Body of pancreas (tissue), 4 donors: ENCODE measurements around the gene CCBE1. TPM values are rescaled to one million over a fixed set of nuclear protein-coding genes. Genes with fewer than 3 reads are reported as not detected.

ENCODE experiments used
- ATAC-seq: fragments of 150-250 bp; one replicate; pipeline ENCODE4 v1.9.1; 2016
- DNase-seq, 4 donors: peaks; one replicate each; pipeline ENCODE4 v3.0.0-alpha.2; 2019
- H3K27ac ChIP-seq, 4 donors: fragments of 200-600 bp; sonication (generic); 1 replicate in 3 of 4; 2 replicates in 1 of 4; pipeline versions ENCODE4 v1.5.1 to v1.6.1; 2016 to 2019; ENCODE audit warnings: mild to moderate bottlenecking in 1 of 4, mixed read lengths in 1 of 4, moderate library complexity in 1 of 4
- H3K27me3 ChIP-seq, 2 donors: fragments of 200-600 bp; sonication (generic); one replicate each; pipeline ENCODE4 v1.6.0; 2016; ENCODE audit warnings: mild to moderate bottlenecking in 1 of 2
- H3K36me3 ChIP-seq, 2 donors: fragments of 200-600 bp; sonication (generic); replicated peaks in 1 of 2; 2 replicates each; pipeline ENCODE4 v1.5.1; 2016; ENCODE audit warnings: low read depth in 2 of 2; ENCODE audit not compliant: insufficient read depth in 1 of 2
- H3K4me1 ChIP-seq: fragments of 200-600 bp; sonication (generic); one replicate; pipeline ENCODE4 v1.6.0; 2016
- H3K4me3 ChIP-seq, 2 donors: fragments of 200-600 bp; sonication (generic); 1 replicate in 1 of 2; 2 replicates in 1 of 2; pipeline ENCODE4 v1.5.1; 2016 to 2019
- H3K9me3 ChIP-seq, 3 donors: fragments of 200-600 bp; sonication (generic); 1 replicate in 2 of 3; 2 replicates in 1 of 3; pipeline ENCODE4 v1.5.1; 2016
- POLR2A ChIP-seq, 3 donors: fragments of 450-650 bp; IDR thresholded peaks; one replicate each; pipeline ENCODE4 v1.6.1; 2016; ENCODE audit warnings: antibody characterized with exemption in 3 of 3, mild to moderate bottlenecking in 2 of 3
- whole genome bisulfite sequencing, 2 donors: methylation state at CpG; one replicate each; pipeline ENCODE4 v1.1.5; 2017; 5-methylcytosine and 5-hydroxymethylcytosine counted together
- intact Hi-C: fragments of 100-400 bp; cut with DNase I; formaldehyde crosslinking; loops from one replicate; pipeline ENCODE4 v1.15.1; 2023
- total RNA-seq, 2 donors: library from RNA; depleted of rRNA; stranded (reverse); fragments of >200 nt; gene quantifications; one replicate each; pipeline ENCODE4 v1.1.0, GENCODE V29; 2016
- TF ChIP-seq, protein P1 (sequence below), 7 experiments: fragments of 450-650 bp in 4 of 7; fragments of 200-600 bp in 3 of 7; sonication (generic) in 3 of 7; IDR thresholded peaks; one replicate each; pipeline ENCODE4 v1.5.1; 2016 to 2019; ENCODE audit warnings: antibody characterized with exemption in 7 of 7

The CCBE1 gene
- total RNA-seq, 2 donors from 2014 or later: 0.99 to 4.4 TPM

DNA sequence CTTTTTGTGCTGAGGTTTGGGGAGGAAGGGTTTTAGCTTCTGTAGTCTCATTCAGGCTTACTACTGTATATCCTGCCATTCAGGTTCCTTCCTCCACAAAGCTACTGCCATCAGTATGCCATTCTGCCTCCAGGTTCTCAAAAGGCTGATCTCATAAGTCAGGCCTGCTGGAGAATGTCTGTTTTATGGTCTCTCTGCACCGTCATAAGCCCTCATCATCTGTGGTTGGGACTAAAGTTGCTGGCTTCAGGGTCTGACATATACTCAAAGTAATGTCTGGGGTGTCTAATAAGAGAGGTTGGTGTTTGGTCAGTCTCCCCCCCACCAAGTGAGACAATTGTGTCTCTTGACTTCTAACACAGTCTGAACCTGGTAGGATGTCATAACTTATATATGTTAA, 36.2 kb upstream of the CCBE1 start:
- 79 to 82% methylated on average over 1 of the region's 1 CpG for WGBS, 2 donors
- ATAC-seq (no peak), DNase-seq (no peak)
- H3K9me3 ChIP-seq: no peaks in the 10 kb centered on the region
- intact Hi-C loops: no loop called here
- no peaks in the 10 kb centered on the region for H3K36me3 ChIP-seq
- no peaks in the 10 kb centered on the region for H3K27me3 ChIP-seq
- H3K27ac ChIP-seq: no peak overlapping the region
- H3K4me3 ChIP-seq: no peak overlapping the region
- no peaks in the 10 kb centered on the region for H3K4me1 ChIP-seq
- TF ChIP-seq, protein P1, sequence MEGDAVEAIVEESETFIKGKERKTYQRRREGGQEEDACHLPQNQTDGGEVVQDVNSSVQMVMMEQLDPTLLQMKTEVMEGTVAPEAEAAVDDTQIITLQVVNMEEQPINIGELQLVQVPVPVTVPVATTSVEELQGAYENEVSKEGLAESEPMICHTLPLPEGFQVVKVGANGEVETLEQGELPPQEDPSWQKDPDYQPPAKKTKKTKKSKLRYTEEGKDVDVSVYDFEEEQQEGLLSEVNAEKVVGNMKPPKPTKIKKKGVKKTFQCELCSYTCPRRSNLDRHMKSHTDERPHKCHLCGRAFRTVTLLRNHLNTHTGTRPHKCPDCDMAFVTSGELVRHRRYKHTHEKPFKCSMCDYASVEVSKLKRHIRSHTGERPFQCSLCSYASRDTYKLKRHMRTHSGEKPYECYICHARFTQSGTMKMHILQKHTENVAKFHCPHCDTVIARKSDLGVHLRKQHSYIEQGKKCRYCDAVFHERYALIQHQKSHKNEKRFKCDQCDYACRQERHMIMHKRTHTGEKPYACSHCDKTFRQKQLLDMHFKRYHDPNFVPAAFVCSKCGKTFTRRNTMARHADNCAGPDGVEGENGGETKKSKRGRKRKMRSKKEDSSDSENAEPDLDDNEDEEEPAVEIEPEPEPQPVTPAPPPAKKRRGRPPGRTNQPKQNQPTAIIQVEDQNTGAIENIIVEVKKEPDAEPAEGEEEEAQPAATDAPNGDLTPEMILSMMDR (IDR thresholded peaks at IDR 0.05): no peak
- no peak for TF ChIP-seq POLR2A (IDR thresholded peaks at IDR 0.05)

DNA sequence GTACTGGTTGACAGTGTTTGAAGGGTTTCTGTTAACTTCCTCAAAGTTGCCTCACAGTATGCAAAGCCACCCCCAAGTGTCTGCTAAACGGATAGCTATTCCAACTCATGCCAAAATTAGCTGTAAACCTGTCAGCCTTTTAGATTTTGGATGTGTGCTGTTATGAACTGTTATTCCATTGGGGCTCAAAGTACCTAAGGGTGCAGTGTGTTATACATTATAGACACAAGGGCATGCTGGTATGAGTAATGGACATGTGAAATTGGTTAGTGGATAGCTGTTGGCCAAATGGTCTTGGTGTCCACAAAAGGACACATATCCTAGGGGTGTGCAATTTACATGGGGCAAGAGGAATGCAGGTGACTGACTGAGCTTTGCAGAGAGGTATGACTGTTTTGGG, 33.7 kb upstream of the CCBE1 start:
- Histone ChIP-seq H3K36me3 (no peaks in the 10 kb centered on the region), H3K27me3 (no peaks in the 10 kb centered on the region), H3K4me1 (no peaks in the 10 kb centered on the region), H3K27ac (no peak overlapping the region), H3K4me3 (no peak overlapping the region), H3K9me3 (no peaks in the 10 kb centered on the region)
- DNase-seq: no peak
- intact Hi-C loops: no loop called here
- no peak for ATAC-seq
- WGBS, 2 donors: 18 to 53% methylated on average over 1 of the region's 1 CpG
- TF ChIP-seq POLR2A (IDR thresholded peaks at IDR 0.05): no peak
- TF ChIP-seq, protein P1 (IDR thresholded peaks at IDR 0.05): no peak

DNA sequence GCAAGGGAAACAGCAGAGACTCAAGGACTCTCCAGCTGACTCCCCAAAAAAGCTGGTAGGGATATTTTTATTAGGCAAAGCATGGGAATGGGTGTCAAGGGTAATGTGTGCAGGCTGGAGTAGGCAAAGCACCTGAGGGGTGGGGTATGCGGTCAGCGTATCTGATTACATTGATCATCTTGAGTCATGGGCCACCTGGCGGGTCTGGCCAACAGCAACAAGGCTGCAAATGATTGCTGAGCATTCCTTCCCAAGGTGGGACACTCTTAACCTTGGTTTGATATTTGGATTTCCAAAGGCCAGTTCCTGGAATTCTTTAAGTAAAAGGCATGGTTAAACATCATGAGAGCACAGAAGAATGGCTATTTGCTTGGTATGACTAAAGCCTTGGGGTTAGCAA, 32.6 kb upstream of the CCBE1 start:
- H3K27me3 ChIP-seq: no peaks in the 10 kb centered on the region
- no peaks in the 10 kb centered on the region for H3K36me3 ChIP-seq
- ATAC-seq (no peak), DNase-seq (no peak)
- 52 to 70% methylated on average over 3 of the region's 3 CpGs for WGBS, 2 donors
- H3K4me3 ChIP-seq: no peak overlapping the region
- H3K9me3 ChIP-seq: no peaks in the 10 kb centered on the region
- H3K27ac ChIP-seq: no peak overlapping the region
- H3K4me1 ChIP-seq: no peaks in the 10 kb centered on the region
- intact Hi-C loops: no loop called here
- no peak for TF ChIP-seq POLR2A (IDR thresholded peaks at IDR 0.05)
- TF ChIP-seq, protein P1 (IDR thresholded peaks at IDR 0.05): no peak

- intact Hi-C loops: no loop called here
- WGBS, 2 donors: 57 to 63% methylated on average over 5 of the region's 5 CpGs
- TF ChIP-seq, protein P1 (IDR thresholded peaks at IDR 0.05): no peak
- no peak for TF ChIP-seq POLR2A (IDR thresholded peaks at IDR 0.05)
- Histone ChIP-seq H3K36me3 (no peaks in the 10 kb centered on the region), H3K4me1 (no peaks in the 10 kb centered on the region), H3K4me3 (no peak overlapping the region), H3K27ac (no peak overlapping the region), H3K27me3 (no peaks in the 10 kb centered on the region), H3K9me3 (no peaks in the 10 kb centered on the region)
- ATAC-seq (no peak), DNase-seq (no peak)
Observed at GRCh38 chr18:59728816-59729215, 31.6 kb upstream of the CCBE1 start.

GRCh38 chr18:59725142-59725541, 27.9 kb upstream of the CCBE1 start:
- Histone ChIP-seq H3K27me3 (no peaks in the 10 kb centered on the region), H3K27ac (no peak overlapping the region), H3K36me3 (no peaks in the 10 kb centered on the region), H3K4me3 (no peak overlapping the region), H3K9me3 (no peaks in the 10 kb centered on the region), H3K4me1 (no peaks in the 10 kb centered on the region)
- intact Hi-C loops: no loop called here
- TF ChIP-seq, protein P1 (IDR thresholded peaks at IDR 0.05): no peak
- TF ChIP-seq POLR2A (IDR thresholded peaks at IDR 0.05): no peak
- ATAC-seq (no peak), DNase-seq (no peak)
